ENCODE measurements around the gene TLNRD1. TPM values are rescaled to one million over a fixed set of nuclear protein-coding genes. Genes with fewer than 3 reads are reported as not detected.

Gene TLNRD1
- total RNA-seq, 1 donor from 2014 or later: 10.8 TPM

GRCh38 chr15:81002009-81002330, 1.2 kb downstream of the TLNRD1 start:
- DNase-seq (ENCODE audit: low read depth): no peak

GRCh38 chr15:81002331-81003096, 1.8 kb downstream of the TLNRD1 start:
- no peak for DNase-seq (ENCODE audit: low read depth)

GRCh38 chr15:81003097-81003350, 2.3 kb downstream of the TLNRD1 start:
- DNase-seq (ENCODE audit: low read depth): no peak

- DNase-seq (ENCODE audit: low read depth): no peak
Measured at GRCh38 chr15:81006124-81006523, 5.4 kb downstream of the TLNRD1 start.

GRCh38 chr15:81007428-81008064, 6.8 kb downstream of the TLNRD1 start:
- no peak for DNase-seq (ENCODE audit: low read depth)

- DNase-seq (ENCODE audit: low read depth): no peak
Measured at GRCh38 chr15:81008312-81008711, 7.6 kb downstream of the TLNRD1 start.

GRCh38 chr15:81010086-81010485, 9.4 kb downstream of the TLNRD1 start:
- no peak for DNase-seq (ENCODE audit: low read depth)

GRCh38 chr15:81011593-81011992, 10.9 kb downstream of the TLNRD1 start:
- DNase-seq (ENCODE audit: low read depth): no peak

- DNase-seq (ENCODE audit: low read depth): no peak
Measured at GRCh38 chr15:81012588-81012987, 11.9 kb downstream of the TLNRD1 start.

GRCh38 chr15:81013396-81013929, 12.7 kb downstream of the TLNRD1 start:
- DNase-seq (ENCODE audit: low read depth): no peak

GRCh38 chr15:81014446-81015093, 13.8 kb downstream of the TLNRD1 start:
- DNase-seq (ENCODE audit: low read depth): no peak

- DNase-seq (ENCODE audit: low read depth): no peak
Measured at GRCh38 chr15:81015621-81016488, 15.1 kb downstream of the TLNRD1 start.

- no peak for DNase-seq (ENCODE audit: low read depth)
Measured at GRCh38 chr15:81016489-81017068, 15.9 kb downstream of the TLNRD1 start.

- DNase-seq (ENCODE audit: low read depth): no peak
Measured at GRCh38 chr15:81018197-81018596, 17.5 kb downstream of the TLNRD1 start.

GRCh38 chr15:81021321-81021720, 20.6 kb downstream of the TLNRD1 start:
- DNase-seq (ENCODE audit: low read depth): no peak

GRCh38 chr15:81023483-81024264, 23.0 kb downstream of the TLNRD1 start:
- DNase-seq (ENCODE audit: low read depth): peak; percentile 66

GRCh38 chr15:81024265-81024872, 23.6 kb downstream of the TLNRD1 start:
- DNase-seq (ENCODE audit: low read depth): no peak

GRCh38 chr15:81024936-81025335, 24.2 kb downstream of the TLNRD1 start:
- DNase-seq (ENCODE audit: low read depth): no peak

- DNase-seq (ENCODE audit: low read depth): no peak
Measured at GRCh38 chr15:81025721-81026370, 25.1 kb downstream of the TLNRD1 start.
